ENCODE data around the gene PRSS12. TPM values are rescaled to one million over a fixed set of nuclear protein-coding genes. Genes with fewer than 3 reads are reported as not detected.

PRSS12 gene
- total RNA-seq, 1 donor from 2014 or later, result 1.0 TPM

DNA sequence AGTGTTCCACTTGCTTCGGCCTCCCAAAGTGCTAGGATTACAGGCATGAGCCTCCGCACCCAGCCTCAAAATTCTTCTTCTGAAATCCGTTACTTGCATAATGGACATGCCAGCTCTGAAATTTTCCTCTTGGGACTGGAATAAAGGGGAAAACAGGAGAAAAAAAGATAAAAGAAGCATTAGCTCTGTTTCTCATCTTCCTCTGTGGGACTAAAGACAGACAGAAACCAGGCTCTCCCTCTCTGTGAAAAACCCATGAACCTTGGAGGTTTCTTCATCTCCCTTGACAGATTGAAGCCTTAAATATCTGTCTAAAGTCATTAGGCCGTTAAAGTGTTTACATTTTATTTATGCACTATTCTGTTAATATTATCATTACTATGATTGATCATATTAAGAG, 19.4 kb upstream of the PRSS12 start:
- no peak overlapping the region for H3K4me3 ChIP-seq (ENCODE audit: low read depth, low read length)
- TF ChIP-seq, protein P1, sequence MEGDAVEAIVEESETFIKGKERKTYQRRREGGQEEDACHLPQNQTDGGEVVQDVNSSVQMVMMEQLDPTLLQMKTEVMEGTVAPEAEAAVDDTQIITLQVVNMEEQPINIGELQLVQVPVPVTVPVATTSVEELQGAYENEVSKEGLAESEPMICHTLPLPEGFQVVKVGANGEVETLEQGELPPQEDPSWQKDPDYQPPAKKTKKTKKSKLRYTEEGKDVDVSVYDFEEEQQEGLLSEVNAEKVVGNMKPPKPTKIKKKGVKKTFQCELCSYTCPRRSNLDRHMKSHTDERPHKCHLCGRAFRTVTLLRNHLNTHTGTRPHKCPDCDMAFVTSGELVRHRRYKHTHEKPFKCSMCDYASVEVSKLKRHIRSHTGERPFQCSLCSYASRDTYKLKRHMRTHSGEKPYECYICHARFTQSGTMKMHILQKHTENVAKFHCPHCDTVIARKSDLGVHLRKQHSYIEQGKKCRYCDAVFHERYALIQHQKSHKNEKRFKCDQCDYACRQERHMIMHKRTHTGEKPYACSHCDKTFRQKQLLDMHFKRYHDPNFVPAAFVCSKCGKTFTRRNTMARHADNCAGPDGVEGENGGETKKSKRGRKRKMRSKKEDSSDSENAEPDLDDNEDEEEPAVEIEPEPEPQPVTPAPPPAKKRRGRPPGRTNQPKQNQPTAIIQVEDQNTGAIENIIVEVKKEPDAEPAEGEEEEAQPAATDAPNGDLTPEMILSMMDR (conservative IDR thresholded peaks at IDR 0.05; ENCODE audit: low read depth, low read length), result no peak
- no peak for DNase-seq (ENCODE audit: low read depth)

GRCh38 chr4:118369231-118369630, 16.4 kb upstream of the PRSS12 start:
- TF ChIP-seq, protein P1 (conservative IDR thresholded peaks at IDR 0.05; ENCODE audit: low read depth, low read length), result no peak
- DNase-seq (ENCODE audit: low read depth), result no peak
- H3K4me3 ChIP-seq (ENCODE audit: low read depth, low read length), result no peak overlapping the region

DNA sequence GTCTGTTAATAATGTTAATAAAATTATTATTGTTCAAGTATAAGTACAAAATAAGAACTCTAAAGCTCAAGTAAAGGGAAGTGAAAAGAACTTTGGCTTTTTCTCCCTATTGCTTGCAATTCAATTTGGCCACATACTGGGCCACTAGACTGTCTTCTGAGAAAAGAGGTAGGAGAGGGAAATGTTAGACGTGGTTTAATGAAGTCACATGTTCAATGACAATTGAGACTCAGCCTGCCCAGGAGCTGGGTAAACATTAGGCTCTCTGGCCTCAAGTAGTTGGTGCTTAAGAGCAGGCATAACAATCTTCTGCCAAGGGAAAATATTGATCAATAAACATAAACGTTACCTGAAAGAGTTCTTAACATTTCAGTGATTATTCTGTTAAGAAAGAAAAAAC, 15.1 kb upstream of the PRSS12 start:
- DNase-seq (ENCODE audit: low read depth), result no peak
- no peak overlapping the region for H3K4me3 ChIP-seq (ENCODE audit: low read depth, low read length)
- TF ChIP-seq, protein P1 (conservative IDR thresholded peaks at IDR 0.05; ENCODE audit: low read depth, low read length), result no peak

- no peak for DNase-seq (ENCODE audit: low read depth)
- H3K4me3 ChIP-seq (ENCODE audit: low read depth, low read length), result no peak overlapping the region
- TF ChIP-seq, protein P1 (conservative IDR thresholded peaks at IDR 0.05; ENCODE audit: low read depth, low read length), result no peak
Measured at GRCh38 chr4:118367361-118367760, 14.6 kb upstream of the PRSS12 start.

DNA sequence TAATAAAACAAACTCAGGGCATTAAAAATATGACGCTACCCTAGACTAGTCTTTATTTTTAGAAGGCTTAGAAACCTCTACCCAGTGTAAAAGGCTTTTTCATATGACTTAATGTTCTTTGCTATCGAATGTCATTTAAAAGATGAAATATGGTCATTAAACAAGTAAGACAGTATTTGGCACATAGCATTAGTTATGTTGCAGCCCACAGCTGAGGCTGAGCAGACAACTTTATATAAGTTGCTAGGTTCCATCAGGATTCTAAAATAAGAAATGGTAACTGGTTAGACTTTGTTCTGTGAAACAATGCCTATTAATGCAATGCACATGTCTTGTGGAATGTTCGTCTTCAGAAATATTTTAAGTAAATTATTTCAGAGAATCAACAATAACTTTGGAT, 10.4 kb upstream of the PRSS12 start:
- no peak for DNase-seq (ENCODE audit: low read depth)
- no peak overlapping the region for H3K4me3 ChIP-seq (ENCODE audit: low read depth, low read length)
- TF ChIP-seq, protein P1 (conservative IDR thresholded peaks at IDR 0.05; ENCODE audit: low read depth, low read length), result no peak

- no peak overlapping the region for H3K4me3 ChIP-seq (ENCODE audit: low read depth, low read length)
- TF ChIP-seq, protein P1 (conservative IDR thresholded peaks at IDR 0.05; ENCODE audit: low read depth, low read length), result no peak
- DNase-seq (ENCODE audit: low read depth), result no peak
Measured at GRCh38 chr4:118361192-118361591, 8.4 kb upstream of the PRSS12 start.

DNA sequence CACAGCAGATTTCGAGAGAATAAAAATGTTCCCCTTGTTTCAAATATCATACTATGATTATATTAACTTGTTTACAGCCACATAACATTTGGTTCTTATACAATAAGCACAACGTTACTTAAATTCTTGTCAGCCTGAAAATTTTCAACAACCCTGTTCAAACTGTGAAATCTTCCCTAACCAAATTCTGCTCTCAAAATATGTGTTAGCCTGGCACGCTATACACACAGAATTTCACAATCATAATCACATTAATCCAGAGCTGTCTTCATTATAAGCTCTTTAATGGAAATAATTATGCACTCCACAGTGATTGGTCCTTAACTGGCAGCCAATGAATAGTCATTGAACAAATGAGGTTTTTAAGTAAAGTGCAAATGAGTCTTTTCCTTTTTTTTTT, 7.3 kb upstream of the PRSS12 start:
- DNase-seq (ENCODE audit: low read depth), result no peak
- no peak overlapping the region for H3K4me3 ChIP-seq (ENCODE audit: low read depth, low read length)
- TF ChIP-seq, protein P1 (conservative IDR thresholded peaks at IDR 0.05; ENCODE audit: low read depth, low read length), result no peak
